ENCODE data around the gene NEK2.

- TF ChIP-seq, protein P1, sequence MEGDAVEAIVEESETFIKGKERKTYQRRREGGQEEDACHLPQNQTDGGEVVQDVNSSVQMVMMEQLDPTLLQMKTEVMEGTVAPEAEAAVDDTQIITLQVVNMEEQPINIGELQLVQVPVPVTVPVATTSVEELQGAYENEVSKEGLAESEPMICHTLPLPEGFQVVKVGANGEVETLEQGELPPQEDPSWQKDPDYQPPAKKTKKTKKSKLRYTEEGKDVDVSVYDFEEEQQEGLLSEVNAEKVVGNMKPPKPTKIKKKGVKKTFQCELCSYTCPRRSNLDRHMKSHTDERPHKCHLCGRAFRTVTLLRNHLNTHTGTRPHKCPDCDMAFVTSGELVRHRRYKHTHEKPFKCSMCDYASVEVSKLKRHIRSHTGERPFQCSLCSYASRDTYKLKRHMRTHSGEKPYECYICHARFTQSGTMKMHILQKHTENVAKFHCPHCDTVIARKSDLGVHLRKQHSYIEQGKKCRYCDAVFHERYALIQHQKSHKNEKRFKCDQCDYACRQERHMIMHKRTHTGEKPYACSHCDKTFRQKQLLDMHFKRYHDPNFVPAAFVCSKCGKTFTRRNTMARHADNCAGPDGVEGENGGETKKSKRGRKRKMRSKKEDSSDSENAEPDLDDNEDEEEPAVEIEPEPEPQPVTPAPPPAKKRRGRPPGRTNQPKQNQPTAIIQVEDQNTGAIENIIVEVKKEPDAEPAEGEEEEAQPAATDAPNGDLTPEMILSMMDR (IDR thresholded peaks at IDR 0.05): peak in 1 of 6 experiments; percentile 19
- no peak for TF ChIP-seq POLR2A (IDR thresholded peaks at IDR 0.05)
These were observed 50.4 kb downstream of the NEK2 start for GRCh38 chr1:211625040-211625439.
